T47D (cell line): ENCODE measurements around the gene FAM193B.

Experiments used
- DNase-seq, 2 experiments: peaks; one replicate each; pipeline versions ENCODE4 v3.0.0 to v3.0.0-alpha.2; 2011 to 2012; ENCODE audit warnings: low read depth in 1 of 2, low spot score in 1 of 2
- JUND ChIP-seq: IDR thresholded peaks from 2 replicates; pipeline ENCODE4 v1.6.1; 2012; ENCODE audit warnings: low read depth
- in situ Hi-C: cut with HindIII; loops from 2 replicates; pipeline ENCODE4 v1.10.0; 2016; ENCODE audit warnings: low sequenced_read_pairs, low pct_unique_long_range_greater_than_20kb

The FAM193B gene

GRCh38 chr5:177507596-177508220 is 46.7 kb downstream of the FAM193B start:
- in situ Hi-C loops: no loop called here
- TF ChIP-seq JUND: no peak
- DNase-seq: peak in 1 of 2 experiments; percentile 32

- peak in 1 of 2 experiments; percentile 47 for DNase-seq
- in situ Hi-C loops: no loop called here
- TF ChIP-seq JUND: no peak
Observed at GRCh38 chr5:177507165-177507564, 47.2 kb downstream of the FAM193B start.

- DNase-seq: no peak
- in situ Hi-C loops: no loop called here
- no peak for TF ChIP-seq JUND
Observed at GRCh38 chr5:177505075-177505474, 49.3 kb downstream of the FAM193B start.

- no peak for DNase-seq
- in situ Hi-C loops: no loop called here
- TF ChIP-seq JUND: no peak
Observed at GRCh38 chr5:177504086-177505056, 50.0 kb downstream of the FAM193B start.

- in situ Hi-C loops: no loop called here
- DNase-seq: no peak
- TF ChIP-seq JUND: no peak
Observed at GRCh38 chr5:177503351-177504085, 50.8 kb downstream of the FAM193B start.

GRCh38 chr5:177502886-177503285 is 51.5 kb downstream of the FAM193B start:
- TF ChIP-seq JUND: no peak
- in situ Hi-C loops: no loop called here

GRCh38 chr5:177501874-177502678 is 52.3 kb downstream of the FAM193B start:
- TF ChIP-seq JUND: no peak
- in situ Hi-C loops: no loop called here
- no peak for DNase-seq

More at GRCh38 chr5:177502886-177503285, 51.5 kb downstream of the FAM193B start:
- DNase-seq: no peak

- DNase-seq: peak; percentile 82 to 87
- in situ Hi-C loops: no loop called here
- TF ChIP-seq JUND: no peak
Observed at GRCh38 chr5:177500685-177501522, 53.5 kb downstream of the FAM193B start.

- in situ Hi-C loops: no loop called here
- TF ChIP-seq JUND: no peak
- no peak for DNase-seq
Observed at GRCh38 chr5:177499842-177500241, 54.5 kb downstream of the FAM193B start.

GRCh38 chr5:177498013-177498787 is 56.2 kb downstream of the FAM193B start:
- in situ Hi-C loops: no loop called here
- DNase-seq: no peak
- no peak for TF ChIP-seq JUND
